GM21576 (cell line): Measurements from ENCODE around the gene SFSWAP.

ENCODE experiments used
- ATAC-seq: cut with Tn5 transposase; IDR thresholded peaks from one replicate; pipeline ENCODE4 v1.9.1; 2021; ENCODE audit warnings: mild to moderate bottlenecking, moderate library complexity; ENCODE audit not compliant: unreplicated experiment

Gene SFSWAP

DNA sequence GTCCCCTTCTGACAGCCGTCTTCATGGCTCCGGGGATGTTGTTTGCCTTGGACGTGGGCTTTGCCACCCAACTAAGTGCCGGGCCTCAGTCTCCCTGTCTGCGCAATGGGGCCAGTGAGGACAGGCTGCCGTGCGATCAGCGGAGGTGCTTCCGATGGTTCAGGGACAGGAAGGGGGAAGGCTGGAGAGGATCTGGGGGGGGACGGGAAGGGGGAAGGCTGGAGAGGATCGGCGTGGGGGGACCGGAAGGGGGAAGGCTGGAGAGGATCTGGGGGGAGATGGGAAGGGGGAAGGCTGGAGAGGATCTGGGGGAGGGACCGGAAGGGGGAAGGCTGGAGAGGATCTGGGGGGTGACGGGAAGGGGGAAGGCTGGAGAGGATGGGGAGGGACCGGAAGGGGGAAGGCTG lies 120.7 kb downstream of the SFSWAP start:
- ATAC-seq: no peak

- ATAC-seq: no peak
Observed at GRCh38 chr12:131832321-131833231, 121.7 kb downstream of the SFSWAP start.

GRCh38 chr12:131833288-131833895 lies 122.5 kb downstream of the SFSWAP start:
- ATAC-seq: no peak

GRCh38 chr12:131833896-131834641 lies 123.2 kb downstream of the SFSWAP start:
- no peak for ATAC-seq

DNA sequence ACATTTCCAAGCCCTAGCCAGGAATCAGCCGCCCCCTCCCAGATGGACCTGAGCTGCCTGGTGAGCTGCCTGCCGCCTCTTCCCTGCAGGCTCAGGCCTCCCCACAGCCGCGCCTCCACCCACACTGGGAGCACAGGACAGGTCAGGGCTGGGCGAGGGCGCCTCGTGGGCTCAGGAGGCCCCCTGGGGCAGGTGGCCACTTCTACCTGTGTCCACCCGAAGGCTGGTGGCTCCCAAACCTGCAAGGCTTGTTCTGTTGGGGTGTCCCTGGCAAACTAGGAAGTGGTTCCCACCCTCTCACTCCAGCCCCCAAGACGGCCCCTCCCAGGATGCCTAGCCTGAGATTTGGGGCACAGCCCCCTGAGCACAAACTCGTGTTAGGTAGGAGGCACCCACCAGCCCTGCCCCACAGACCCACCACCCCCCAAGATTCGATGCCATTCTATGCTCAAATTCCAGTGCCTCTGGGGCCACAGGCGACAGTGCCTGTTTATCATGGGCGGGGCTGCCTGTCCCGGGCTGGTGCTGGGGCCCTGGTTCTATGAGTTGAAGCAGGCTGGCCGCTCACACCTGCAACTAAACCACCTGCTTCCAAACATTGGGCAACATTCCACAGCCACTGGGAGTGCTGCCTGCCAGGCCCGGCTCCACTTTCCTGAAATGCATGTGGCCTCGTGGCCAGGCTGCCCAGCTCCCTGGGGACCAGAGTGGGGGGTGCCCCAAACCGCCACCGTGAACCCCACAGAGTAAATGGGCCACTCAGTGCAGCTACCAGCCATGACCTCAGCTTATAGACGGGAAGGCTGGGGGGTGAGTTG lies 124.1 kb downstream of the SFSWAP start:
- no peak for ATAC-seq

DNA sequence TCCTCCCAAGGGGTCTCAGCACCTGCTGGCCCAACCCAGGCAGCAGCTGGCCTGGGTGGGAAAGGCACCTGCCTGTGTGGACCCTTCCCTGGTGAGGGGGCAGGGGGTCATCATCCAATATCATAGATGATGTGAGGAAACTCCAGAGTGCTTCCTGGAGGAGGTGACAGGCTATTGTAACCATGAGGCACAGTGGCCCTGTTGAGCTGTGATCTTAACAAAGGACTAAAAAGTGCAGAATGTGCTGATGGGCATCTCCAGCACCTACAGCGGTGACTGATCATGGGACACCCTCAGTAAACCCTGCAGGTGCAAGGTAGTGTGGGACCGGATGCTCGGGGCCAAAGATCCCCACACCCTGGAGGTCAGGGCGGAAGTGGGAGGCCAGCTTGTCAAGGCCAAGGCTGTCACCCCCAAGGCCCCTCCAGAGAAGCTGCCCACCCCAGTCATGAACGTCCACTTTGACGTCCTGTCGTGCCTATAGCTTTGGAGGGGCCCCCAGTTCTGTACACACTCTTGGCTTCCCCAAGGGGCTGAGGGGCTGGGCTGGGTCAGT lies 124.8 kb downstream of the SFSWAP start:
- no peak for ATAC-seq

DNA sequence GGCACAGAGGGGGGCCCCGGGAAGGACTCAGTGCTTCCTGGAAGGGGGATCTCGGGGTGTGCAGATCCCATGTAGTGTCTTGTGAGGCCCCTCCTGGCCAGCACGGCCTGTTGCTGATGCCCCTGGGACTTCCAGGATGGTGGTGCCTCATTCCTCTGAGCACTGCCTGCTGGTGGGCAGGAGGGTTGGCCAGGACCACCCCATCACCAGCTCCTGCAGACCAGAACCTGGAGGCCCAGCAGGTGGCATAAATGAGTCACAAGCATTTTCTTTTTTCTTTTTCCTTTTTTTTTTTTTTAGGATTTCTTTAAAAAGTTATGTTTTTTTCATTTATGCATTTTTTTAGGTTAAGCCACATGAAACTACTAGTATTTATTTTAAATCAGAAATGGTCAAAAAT lies 125.3 kb downstream of the SFSWAP start:
- ATAC-seq: no peak

GRCh38 chr12:131836714-131837397 lies 126.0 kb downstream of the SFSWAP start:
- no peak for ATAC-seq

GRCh38 chr12:131840643-131841416 lies 129.9 kb downstream of the SFSWAP start:
- ATAC-seq: no peak

DNA sequence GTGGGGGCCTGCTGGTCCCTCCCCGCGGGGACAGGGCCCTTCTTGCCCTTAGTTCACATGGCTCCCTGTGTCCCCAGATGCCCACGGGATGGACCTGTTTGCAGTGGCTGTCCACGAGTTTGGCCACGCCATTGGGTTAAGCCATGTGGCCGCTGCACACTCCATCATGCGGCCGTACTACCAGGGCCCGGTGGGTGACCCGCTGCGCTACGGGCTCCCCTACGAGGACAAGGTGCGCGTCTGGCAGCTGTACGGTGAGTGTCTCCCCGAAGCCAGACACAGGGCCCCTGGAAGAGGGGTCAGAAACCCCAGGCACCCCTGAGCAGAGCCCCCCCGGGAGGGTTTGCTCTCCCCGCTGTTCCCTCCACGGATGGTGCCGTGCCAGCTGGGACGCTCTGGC lies 130.7 kb downstream of the SFSWAP start:
- ATAC-seq: no peak

GRCh38 chr12:131842169-131842568 lies 131.3 kb downstream of the SFSWAP start:
- ATAC-seq: no peak

- no peak for ATAC-seq
Observed at GRCh38 chr12:131843527-131843926, 132.6 kb downstream of the SFSWAP start.

- no peak for ATAC-seq
Observed at GRCh38 chr12:131844140-131844539, 133.2 kb downstream of the SFSWAP start.

GRCh38 chr12:131844656-131845055 lies 133.8 kb downstream of the SFSWAP start:
- no peak for ATAC-seq

DNA sequence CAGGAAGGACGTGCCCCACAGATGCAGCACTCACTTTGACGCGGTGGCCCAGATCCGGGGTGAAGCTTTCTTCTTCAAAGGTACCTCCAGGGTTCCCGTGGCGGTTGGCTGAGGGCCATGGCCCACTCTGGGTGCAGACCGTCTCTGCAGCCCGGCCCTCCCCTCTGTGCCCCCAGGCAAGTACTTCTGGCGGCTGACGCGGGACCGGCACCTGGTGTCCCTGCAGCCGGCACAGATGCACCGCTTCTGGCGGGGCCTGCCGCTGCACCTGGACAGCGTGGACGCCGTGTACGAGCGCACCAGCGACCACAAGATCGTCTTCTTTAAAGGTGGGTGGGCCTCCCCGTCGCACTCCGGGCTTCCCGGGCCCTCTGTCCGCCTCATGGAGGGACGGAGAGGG lies 134.2 kb downstream of the SFSWAP start:
- no peak for ATAC-seq

GRCh38 chr12:131847456-131847855 lies 136.6 kb downstream of the SFSWAP start:
- ATAC-seq: no peak

DNA sequence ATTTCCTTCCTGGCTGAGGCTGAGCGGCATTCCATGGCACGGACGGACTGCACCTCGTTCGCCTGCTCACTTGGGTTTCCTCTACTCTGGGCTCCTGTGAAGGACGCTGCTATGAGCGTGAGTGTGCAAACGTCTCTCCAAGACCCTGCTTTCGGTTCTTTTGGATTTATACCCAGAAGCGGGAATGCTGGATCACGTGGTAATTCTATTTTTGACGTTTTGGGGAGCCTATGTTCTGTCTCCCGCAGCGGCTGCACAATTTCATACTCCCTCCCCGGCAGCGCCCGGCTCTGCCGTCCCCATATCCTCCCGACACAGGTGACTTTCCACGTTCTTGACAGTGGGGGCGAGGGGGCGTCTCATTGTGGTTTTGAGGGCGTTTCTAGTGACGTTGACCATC lies 137.9 kb downstream of the SFSWAP start:
- no peak for ATAC-seq
